NCI-H1092 treated with DMSO at 0.1 percent for 48 hours (cell line): ENCODE results near the gene INHBE.
"Not testable (repeated sequence)": the region's sequence is repeated elsewhere in the genome, so short reads cannot be mapped to it uniquely, and the experiment has no call there.

ENCODE experiments used
- DNase-seq: peaks from one replicate; lab custom pipeline; 2025; lab: John Stamatoyannopoulos, UW

Gene INHBE, protein sequence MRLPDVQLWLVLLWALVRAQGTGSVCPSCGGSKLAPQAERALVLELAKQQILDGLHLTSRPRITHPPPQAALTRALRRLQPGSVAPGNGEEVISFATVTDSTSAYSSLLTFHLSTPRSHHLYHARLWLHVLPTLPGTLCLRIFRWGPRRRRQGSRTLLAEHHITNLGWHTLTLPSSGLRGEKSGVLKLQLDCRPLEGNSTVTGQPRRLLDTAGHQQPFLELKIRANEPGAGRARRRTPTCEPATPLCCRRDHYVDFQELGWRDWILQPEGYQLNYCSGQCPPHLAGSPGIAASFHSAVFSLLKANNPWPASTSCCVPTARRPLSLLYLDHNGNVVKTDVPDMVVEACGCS

DNA sequence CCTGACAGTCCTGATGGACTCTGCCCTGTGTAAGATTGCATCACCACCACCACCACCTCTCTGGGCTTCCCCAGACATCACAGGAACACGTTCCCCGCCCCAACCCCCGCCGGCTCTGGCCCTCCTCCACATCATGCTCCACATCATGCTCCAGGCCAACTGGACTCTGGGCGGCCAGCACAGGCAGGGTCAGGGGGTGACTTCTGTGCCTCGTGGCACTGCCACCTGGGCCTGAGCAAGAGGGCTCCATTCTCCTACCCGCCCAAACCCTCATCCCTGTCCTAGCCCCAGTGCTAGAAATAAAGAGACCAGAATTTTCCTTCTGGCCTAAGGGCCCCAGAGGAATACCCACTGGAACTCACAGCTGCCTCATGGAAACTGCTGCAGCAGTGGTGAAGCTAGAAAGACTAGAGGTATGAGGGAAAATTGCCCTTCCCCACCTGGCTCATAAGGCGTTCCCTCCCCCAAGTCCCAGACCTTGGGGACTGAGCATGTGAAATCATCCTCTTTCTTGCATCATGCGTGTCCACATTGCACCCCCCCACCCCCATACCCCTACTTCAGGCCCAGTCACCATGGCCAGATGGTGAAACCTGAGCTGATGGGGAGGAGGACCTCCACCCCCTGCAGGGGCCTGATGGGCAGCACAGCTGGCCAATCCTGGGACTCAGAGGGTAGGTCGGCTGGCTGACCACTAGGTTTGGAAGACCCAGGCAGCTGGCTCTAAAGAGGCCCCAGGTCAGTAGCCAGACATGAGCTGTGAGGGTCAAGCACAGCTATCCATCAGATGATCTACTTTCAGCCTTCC lies at the start of gene INHBE:
TSS of gene INHBE (plus strand) at position 742 of the 808 bp plus-strand sequence. CDS start 230 bp downstream, outside the sequence.
- DNase-seq, result no peak

DNA sequence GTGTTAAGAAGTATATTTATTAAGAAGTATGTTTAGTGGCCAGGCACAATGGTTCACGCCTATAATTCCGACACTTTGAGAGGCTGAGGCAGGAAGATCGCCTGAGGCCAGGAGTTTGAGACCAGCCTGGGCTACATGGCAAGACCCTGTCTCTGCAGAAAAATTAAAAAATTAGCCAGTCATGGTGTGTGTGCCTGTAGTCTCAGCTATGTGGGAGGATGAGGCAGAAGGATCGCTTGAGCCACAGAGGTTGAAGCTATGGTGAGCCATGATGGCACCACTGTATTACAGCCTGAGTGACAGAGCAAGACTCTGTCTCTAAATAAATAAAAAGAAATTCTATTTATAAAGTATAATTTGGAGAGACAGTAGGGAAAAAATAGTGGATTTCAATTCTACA lies 44.6 kb upstream of the INHBE start:
- DNase-seq, result no peak

DNA sequence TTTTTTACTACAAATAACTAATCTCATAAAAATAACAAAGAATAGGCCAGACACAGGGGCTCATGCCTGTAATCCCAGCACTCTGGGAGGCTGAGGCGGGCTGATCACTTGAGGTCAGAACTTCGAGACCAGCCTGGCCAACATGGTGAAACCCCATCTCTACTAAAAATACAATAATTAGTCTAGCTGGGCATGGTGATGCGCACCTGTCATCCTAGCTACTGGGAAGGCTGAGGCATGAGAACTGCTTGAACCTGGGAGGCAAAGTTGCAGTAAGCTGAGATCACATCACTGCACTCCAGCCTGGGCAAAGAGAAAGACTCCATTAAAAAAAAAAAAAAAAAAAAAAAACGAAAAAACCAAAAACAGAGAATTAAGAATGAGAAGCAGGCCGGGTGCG lies 40.9 kb upstream of the INHBE start:
- DNase-seq, result not testable (repeated sequence)

DNA sequence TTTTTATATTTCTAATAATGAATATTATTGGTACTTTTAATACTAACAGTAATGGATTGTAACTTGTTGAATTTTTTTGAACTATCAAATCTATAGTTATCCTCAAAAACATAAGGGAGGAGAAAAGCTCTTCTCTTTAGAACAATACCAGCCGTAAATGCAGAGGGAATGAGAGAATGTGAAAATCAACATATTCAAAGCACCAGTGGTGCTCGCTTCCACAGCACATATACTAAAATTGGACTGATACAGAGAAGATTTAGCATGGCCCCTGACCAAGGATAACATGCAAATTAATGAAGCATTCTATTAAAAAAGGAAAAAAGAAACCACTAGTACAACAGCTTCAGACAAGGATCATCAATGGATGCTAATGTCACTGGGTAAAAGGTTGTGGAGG lies 40.0 kb upstream of the INHBE start:
- no peak for DNase-seq

DNA sequence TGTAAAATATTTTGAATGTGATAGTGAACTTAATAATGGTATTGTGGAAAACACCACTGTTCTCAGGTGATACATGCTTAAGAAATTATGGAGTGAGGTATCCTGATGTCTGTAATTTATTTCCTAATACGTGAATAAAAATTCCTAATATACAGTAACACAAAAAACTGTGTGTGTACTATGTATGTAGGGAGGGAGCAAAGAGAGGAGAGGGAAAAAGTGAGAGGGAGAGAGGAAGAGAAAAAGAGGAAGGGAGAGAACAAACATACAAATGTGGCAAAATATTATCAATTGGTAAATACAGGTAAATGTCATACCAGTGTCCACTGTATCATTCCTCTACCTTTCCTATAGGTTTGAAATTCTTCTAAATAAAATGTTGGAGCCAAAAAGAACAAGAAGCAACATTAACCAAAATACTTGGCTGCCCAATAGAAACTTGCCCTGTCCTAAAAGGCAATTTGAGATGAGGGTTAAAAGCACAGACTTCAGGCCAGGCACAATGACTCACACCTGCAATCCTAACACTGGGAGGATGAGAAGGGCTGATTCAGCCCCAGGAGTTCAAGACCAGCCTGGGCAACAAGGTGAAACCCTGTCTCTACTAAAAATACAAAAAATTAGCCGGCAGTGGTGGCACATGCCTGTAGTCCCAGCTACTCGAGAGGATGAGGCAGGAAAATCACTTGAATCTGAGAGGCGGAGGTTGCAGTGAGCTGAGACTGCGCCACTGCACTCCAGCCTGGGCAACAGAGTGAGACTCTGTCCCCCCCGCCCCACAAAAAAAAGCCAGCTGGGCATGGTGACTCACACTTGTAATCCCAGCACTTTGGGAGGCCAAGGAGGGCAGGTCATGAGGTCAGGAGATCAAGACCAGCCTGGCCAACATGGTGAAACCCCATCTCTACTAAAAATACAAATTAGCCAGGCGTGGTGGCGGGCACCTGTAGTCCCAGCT lies 38.8 kb upstream of the INHBE start:
- no peak for DNase-seq

DNA sequence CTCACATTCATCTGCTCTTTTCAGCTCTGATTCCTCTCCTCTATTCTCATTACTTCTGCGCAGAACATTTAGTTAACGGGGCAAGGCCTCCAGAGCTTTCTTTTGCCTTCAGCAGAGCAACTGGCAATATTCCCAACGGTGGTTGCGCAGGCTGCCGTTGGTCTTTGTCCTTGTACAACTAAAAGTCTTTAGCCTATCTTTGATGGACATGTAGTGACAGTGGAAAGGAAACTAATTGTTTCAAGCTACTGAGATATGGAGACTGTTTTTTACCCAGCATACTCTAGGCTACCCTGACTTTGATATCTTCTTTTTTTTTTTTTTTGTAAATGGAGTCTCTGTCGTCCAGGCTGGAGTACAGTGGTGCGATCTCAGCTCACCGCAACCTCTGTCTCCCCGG lies 36.9 kb upstream of the INHBE start:
- DNase-seq, result no peak

DNA sequence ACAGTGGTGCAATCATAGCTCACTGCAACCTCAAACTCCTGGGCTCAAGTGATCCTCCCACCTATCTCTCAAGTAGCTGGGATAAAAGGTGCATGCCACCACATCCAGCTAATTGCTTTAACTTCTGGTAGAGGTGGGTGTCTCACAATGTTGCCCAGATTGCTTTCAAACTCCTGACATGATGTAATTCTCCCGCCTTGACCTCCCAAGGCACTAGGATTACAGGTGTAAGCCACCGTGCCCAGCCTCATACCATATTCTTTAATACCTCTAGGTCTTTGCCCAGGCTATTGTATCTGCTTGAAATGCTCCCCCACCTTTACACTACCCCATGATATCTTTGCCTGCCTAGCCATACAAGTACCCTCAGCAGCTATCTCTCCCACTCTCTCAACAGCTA lies 35.6 kb upstream of the INHBE start:
- DNase-seq, result no peak

DNA sequence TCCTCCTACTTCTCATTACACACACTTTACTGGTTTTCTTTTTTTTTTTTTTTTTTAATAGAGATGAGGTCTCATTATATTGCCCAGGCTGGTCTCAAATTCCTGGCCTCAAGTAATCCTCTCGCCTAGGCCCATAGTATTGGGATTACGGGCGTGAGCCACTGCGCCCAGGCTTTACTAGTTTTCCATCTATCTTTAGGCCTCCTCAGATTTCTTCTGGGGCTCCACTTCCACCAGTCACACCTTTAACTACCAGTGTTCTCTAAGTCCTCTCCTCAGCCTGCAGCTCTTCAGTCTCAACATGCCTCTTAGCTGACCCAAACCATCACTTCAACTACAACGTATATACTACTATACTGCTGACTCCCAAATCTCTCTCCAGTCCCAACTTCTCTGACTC lies 34.6 kb upstream of the INHBE start:
- no peak for DNase-seq

DNA sequence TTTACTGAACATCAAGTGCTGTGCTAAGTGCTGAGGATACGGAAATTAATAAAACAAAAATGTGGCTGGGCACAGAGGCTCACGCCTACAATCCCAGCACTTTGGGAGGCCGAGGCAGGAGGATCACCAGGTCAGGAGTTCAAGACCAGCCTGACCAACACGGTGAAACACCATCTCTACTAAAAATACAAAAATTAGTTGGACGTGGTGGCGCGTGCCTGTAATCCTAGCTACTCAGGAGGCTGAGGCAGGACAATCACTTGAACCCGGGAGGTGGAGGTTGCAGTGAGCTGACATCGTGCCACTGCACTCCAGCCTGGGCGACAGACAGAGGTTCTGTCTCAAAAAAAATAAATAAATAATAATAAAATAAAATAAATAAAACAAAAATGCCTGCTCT lies 28.2 kb upstream of the INHBE start:
- not testable (repeated sequence) for DNase-seq

DNA sequence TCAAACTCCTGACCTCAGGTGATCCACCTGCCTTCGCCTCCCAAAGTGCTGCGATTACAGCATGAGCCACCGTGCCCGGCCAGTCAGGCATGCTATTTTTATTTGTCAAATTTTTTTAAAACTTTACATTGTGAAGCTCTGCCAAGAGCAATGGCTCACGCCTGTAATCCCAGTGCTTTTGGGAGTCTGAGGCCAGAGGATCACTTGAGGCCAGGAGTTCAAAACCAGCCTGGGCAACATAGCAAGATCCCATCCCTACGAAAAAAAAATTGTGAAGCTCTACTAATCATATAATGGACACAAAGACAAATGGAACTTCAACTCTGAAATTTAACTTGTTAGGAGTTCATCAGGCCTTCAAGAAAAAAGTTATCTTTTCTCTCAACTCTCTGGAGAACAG lies 26.1 kb upstream of the INHBE start:
- no peak for DNase-seq

DNA sequence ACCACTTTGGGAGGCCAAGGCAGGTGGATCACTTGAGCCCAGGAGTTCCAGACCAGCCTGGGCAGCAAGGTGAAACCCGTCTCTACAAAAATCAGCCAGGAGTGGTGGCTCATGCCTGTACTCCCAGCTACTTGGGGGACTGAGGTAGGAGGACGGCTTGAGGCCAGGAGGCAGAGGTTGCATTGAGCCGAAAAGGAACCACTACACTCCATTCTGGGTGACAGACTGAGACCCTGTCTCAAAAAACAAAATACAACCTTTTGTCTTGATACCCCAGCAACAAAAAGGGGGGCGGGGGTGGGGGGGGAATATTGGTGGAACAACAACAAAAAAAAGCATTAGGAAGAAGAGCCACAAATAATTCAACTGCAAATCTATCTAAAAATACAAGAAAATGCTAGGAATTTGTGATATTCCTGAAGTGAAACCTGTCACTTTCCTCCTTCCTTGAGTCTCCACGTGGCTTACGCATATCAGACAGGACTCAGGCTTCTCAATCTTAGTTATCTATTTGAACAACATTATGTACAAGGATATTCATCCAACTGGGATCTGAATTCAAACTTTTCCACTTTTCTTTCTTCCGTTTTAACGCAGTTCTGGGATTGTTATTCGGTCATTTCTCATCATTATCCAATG lies 25.5 kb upstream of the INHBE start:
- no peak for DNase-seq

DNA sequence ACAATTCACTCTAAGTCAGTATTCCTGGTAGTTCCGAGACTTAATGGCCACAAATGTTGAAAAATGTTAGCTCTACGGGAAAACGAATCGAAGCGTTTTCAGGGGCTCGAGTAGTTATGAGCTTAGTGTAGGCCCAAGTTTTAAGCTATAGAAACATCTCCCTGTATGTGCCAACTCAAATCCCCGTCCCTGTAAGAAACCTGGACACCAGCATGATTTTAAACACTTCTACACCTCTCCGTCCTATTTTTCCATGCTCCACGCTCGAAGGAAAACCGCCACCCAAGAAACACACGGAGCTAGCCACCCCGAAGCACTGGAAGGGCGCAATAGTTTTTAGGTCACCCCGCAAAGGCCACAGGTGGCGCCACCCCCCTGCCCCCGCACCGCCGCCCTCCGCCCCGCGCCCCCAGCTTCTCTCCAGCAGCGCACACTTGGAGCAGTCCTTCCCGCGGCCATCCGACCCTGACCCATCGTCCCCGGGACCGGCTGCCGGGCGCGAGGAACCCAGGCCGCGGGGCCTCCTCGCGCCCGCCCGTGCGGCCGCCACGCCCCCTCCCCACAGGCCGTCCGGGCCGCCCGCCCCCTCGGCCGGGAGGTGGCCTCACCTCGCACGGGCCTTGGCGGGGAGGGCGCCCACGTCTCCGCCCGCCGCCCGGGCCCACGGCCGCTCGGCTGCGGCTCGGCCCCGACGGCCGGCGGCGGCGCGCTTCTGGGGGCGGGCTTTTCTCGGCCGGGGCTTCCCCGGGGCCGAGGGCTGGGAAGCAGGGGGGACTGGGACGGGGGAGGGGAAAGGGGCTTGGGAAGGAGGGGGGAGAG lies 24.8 kb upstream of the INHBE start:
- peak; percentile 48 for DNase-seq

DNA sequence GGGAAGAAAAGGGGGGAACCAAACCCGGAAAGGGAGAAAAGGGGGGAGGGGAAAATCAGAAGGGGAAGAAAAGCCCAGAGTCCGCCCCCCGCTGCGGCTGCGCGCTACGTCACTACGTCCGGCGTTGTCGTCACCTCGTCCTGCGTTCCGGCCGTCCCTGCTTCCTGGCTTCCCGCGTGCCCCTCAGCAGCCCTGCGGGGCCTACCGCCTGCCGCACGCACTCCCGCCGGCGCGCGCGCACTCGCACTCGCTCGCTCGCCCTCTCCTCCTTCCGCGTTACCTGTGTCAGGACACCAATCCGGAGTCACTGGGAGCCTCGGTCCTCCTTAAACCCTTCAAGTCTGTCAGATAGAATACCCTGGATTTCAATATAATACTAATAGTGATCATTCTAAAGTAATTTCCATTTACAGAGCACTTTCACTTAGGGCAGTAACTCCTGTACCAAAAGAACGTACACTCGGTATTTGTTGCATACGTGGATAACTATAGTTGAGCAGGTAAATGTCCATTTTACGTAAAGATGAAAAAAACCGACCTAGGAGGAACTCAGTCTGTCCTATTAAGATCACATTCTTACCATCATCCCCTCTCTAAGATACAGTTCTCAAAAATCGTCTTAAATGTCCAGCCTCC lies 24.1 kb upstream of the INHBE start, which contains the start of gene R3HDM2:
TSS of gene R3HDM2 (minus strand) at position 113 of the 636 bp plus-strand sequence. CDS start 120,615 bp downstream, outside the sequence.
- peak; percentile 90 for DNase-seq

DNA sequence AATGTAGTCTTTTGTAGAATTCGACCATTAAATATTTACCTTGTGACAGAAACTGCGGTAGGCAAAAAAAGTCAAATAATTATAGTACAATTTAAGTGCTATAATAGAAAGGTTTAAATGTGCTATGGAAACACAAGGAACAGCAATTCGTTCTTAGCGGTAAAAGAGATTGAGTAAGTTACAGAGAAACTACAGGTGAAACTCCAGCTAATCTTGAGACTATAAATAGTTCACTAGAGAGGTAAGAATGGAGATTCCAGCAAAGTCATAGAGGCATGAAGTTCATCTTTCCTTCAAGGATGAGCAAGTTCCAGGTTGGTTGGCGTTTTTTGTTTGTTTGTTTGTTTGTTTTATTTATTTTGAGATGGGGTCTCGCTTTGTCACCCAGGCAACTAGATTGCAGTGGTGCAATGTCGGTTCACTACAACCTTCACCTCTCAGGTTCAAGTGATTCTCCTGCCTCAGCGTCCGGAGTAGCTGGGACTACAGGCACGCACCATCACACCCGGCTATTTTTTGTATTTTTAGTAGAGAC lies 23.4 kb upstream of the INHBE start:
- DNase-seq, result no peak

DNA sequence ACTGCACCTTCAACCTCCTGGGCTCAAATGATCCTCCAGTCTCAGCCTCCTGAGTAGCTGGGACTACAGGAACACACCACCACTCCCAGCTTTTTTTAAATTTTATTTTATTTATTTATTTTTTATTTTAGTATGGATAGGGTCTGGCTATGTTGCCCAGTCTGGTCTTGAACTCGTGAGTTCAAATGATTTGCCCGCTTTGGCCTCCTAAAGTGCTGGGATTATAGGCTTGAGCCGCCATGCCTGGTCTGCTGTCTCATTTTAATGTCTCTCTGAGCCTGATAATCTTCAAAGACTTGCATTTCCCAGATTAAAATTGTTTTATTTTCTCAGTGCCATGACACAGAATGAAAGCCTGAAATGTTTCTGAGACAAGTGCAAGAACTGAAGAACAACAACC lies 21.7 kb upstream of the INHBE start:
- no peak for DNase-seq

DNA sequence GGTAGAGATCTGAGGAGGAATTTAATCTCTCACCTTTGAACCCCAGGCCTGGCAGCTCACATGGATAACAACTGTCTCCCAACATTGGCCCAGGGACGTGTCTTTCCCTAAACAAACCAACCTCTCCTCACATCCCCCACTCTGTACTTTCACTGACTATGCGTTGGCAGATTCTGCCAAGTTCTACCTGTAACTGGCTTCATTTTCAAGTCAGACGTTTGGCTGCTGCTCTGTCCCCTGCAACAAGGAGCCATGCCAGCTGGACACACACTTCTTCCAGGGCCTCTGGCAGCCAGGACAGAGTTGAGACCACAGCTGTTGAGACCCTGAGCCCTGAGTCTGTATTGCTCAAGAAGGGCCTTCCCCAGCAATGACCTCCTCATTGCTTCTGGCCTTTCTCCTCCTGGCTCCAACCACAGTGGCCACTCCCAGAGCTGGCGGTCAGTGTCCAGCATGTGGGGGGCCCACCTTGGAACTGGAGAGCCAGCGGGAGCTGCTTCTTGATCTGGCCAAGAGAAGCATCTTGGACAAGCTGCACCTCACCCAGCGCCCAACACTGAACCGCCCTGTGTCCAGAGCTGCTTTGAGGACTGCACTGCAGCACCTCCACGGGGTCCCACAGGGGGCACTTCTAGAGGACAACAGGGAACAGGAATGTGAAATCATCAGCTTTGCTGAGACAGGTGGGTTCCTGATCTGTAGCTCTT lies 20.4 kb upstream of the INHBE start, which contains the start of gene INHBC:
TSS of gene INHBC (plus strand) at position 268 of the 707 bp plus-strand sequence. CDS start at position 371, 103 bp downstream.
- DNase-seq, result no peak

DNA sequence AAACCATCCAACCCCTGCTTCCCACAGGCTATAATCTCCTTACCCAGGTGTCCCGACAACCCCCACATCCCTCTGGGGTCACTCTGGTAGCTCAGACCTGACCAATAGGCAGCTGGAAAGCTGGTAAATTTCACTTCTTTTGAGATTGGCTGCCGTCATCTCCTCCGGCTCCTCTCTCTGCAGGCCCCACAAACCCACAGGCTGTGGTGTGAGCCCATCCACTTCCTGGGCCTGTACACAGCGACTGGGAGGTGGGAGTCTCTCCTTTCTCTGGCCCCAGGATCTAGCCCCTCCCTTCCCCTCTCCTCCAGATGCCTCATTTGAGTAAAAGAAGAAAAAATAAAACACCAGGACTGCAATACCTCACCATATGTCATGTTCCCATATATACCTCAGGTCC lies 19.8 kb upstream of the INHBE start:
- DNase-seq, result no peak

DNA sequence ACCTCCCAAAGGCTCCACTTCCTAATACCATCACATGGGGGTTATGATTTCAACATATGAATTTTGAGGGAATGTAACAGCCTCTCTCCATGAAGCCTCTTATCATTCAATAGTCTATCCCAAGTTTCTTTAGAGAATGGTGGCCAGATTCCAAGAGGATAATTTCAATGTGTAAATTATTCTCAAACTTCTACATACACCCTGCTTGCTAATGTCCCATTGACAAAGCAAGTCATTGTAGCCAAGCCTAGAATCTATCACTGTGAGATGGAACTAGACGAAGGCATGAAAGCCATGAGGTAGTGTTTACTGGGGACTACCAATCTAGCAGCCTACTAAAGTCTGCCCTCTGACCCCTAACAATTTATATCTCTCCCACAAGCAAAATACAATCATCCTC lies 16.7 kb upstream of the INHBE start:
- DNase-seq, result no peak

DNA sequence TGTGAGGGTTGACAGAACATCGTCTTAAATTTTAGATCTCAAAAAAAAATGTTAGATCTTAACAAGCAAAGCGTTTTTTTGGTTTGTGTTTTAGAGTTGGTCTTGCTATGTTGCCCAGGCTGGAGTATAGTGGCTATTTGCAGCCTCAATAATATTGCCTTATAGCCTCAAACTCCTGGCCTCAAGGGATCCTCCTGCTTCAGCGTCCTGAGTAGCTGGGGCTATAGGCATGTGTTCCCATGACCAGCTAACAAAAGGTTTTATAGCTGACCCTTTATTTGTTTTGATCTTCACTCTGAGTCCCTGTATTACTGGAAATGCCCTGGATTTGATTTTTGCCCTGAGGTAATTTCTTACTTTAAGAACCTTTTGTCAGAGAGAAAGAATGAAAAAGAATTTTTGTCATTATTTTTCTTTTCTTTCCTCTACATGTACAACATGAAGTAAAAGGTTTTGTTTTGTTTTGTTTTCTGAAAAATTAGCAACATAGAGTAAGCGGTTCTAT lies 15.3 kb upstream of the INHBE start:
- no peak for DNase-seq
